Pancreas (tissue), 10 donors: ENCODE results near the gene ALPK3. TPM values are rescaled to one million over a fixed set of nuclear protein-coding genes. Genes with fewer than 3 reads are reported as not detected.

Source experiments
- ATAC-seq, 4 donors: fragments of 200-7000 bp; cut with Tn5 transposase; one replicate each; pipeline versions ENCODE4 v1.8.0 to v1.9.1; 2020; ENCODE audit warnings: mild to moderate bottlenecking in 4 of 4, moderate library complexity in 4 of 4
- DNase-seq, 6 donors: peaks; one replicate each; pipeline ENCODE4 v3.0.0-alpha.2; 2020
- FAIRE-seq: peaks from 2 replicates; lab custom pipeline; 2012; peaks lifted over from hg19 to GRCh38; lab: Jason Lieb, UNC
- H3K27ac ChIP-seq, 4 donors: fragments of 200-600 bp; sonication (generic); 1 replicate in 3 of 4; 2 replicates in 1 of 4; pipeline versions ENCODE4 v1.5.0 to v1.8.0; 2020
- H3K27me3 ChIP-seq, 4 donors: fragments of 200-600 bp; one replicate each; pipeline ENCODE4 v1.8.0; 2021
- H3K36me3 ChIP-seq, 3 donors: fragments of 200-600 bp; sonication (generic) in 1 of 3; one replicate each; pipeline versions ENCODE4 v1.5.0 to v1.8.0; 2020 to 2021
- H3K4me1 ChIP-seq, 3 donors: fragments of 200-600 bp; one replicate each; pipeline ENCODE4 v1.8.0; 2021
- H3K4me3 ChIP-seq, 4 donors: fragments of 200-600 bp; sonication (generic) in 2 of 4; one replicate each; pipeline versions ENCODE4 v1.5.0 to v1.8.0; 2020 to 2021
- H3K9me3 ChIP-seq, 4 donors: fragments of 200-600 bp; one replicate each; pipeline ENCODE4 v1.8.0; 2021
- CTCF ChIP-seq, 4 donors: fragments of 200-600 bp; sonication (generic) in 3 of 4; IDR thresholded peaks; one replicate each; pipeline versions ENCODE4 v1.5.0 to v1.8.0; 2021; ENCODE audit warnings: antibody characterized with exemption in 4 of 4
- WGBS, 2 donors: extraction: QIAGEN DNeasy Blood & Tissue Kit; methylation state at CpG; one replicate each; pipeline ENCODE4 v1.1.7; 2013; 5-methylcytosine and 5-hydroxymethylcytosine counted together
- intact Hi-C, 3 donors: fragments of 100-400 bp; cut with DNase I; formaldehyde crosslinking; loops; one replicate each; pipeline versions ENCODE4 v1.11.1 to v1.14.2; 2022
- polyA plus RNA-seq, 2 donors: library from polyadenylated mRNA; stranded (reverse); fragments of 200-250 nt; gene quantifications; one replicate each; pipeline ENCODE4 v1.2.3, GENCODE V29; 2013
- total RNA-seq, 6 donors: library from RNA; stranded (reverse); fragmentation: NEBNext Ultra II Directional in 4 of 6; extraction: Animal tissue kit (Norgen Biotek cat#: 25700) in 4 of 6; gene quantifications; one replicate each; pipeline versions ENCODE4 v1.2.1 to v1.2.4, GENCODE V29; 2021 to 2023
- donor health status: healthy with polysubstance abuse.
- donor health status: DM: no; HTN: no; CAD: no; lungs with moderate emphysema.
- donor health status: DM: no; HTN: no; CAD: no.
- donor health status: control.
- donor health status: control.
- donor health status: Bipolar disorder and iron deficiency.
- donor health status: DM: yes; HTN: yes; CAD: no.
- donor health status: DM: no; HTN: no; CAD: no.
- donor health status: DM: no; HTN: no; CAD: no.
- donor health status: DM: yes; HTN: yes; CAD: no.

ALPK3 gene
- total and polyA plus RNA-seq, 8 donors, result 3.2 to 23.7 (median 9.3) TPM

DNA sequence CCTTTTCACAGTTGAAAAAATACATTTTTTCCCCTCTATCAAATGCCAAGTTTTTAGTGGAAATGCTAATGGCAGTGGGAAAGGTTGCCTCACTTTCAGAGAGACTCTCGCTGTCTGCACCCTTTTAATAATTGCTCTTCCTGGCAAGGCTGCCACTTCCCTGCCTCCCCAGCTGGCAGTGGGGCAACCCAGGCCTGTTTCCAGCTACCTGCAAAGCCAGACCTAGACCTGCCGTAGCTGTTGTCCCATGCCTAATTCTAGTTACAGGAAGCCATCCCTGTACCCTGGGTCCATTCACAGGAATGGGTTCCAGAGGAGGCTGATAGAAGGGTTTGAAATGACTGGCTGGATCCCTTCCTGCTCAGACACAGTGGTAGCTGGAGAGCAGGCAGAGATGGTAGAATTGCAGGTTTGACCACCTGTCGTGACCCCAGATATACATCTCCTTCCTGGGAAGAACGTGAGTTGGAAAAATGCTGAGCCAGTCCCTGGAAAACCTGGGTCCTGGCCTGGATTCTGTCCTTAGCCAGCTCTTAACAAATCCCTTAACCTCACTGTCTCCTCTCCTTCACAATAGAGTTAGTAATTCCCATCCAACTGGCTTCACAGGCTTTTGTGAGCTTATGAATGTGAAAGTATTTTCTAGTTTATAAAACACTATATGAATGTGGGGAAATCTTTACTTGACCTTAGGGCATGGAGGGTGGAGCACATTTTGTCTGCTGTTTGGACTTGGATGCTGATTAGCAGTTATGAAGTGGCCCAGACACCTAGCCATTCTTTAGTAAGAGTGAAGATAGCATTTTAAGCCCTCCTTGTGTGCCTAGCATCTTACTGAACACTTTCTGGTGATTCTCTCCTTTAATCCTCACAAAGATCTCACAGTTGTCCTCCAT lies 12.9 kb upstream of the ALPK3 start:
- H3K9me3 ChIP-seq, result no peaks in the 10 kb centered on the region
- DNase-seq (no peak), FAIRE-seq (no peak), ATAC-seq (no peak)
- H3K27me3 ChIP-seq, result no peaks in the 10 kb centered on the region
- no peaks in the 10 kb centered on the region for H3K4me1 ChIP-seq
- intact Hi-C loops, result no loop called here
- no peak overlapping the region for H3K4me3 ChIP-seq
- H3K36me3 ChIP-seq, result peaks cover 4 to 32% (median 17%) of the 10 kb centered on the region in 3 donors
- H3K27ac ChIP-seq, result no peak overlapping the region
- TF ChIP-seq CTCF (IDR thresholded peaks at IDR 0.05), result no peak
- WGBS, 2 donors, result 56 to 74% methylated on average over 4 of the region's 4 CpGs

- Histone ChIP-seq H3K36me3 (peaks cover 0 to 23% (median 7%) of the 10 kb centered on the region in 3 donors), H3K27ac (no peak overlapping the region), H3K27me3 (no peaks in the 10 kb centered on the region), H3K9me3 (no peaks in the 10 kb centered on the region), H3K4me3 (no peak overlapping the region), H3K4me1 (no peaks in the 10 kb centered on the region)
- no peak for TF ChIP-seq CTCF (IDR thresholded peaks at IDR 0.05)
- FAIRE-seq (no peak), ATAC-seq (no peak), DNase-seq (no peak)
- intact Hi-C loops, result no loop called here
- 39 to 42% methylated on average over 1 of the region's 1 CpG for WGBS, 2 donors
Measured at GRCh38 chr15:84805221-84805620, 11.9 kb upstream of the ALPK3 start.

- intact Hi-C loops, result no loop called here
- no peak for FAIRE-seq
- no peak for DNase-seq
- ATAC-seq, result no peak
- TF ChIP-seq CTCF (IDR thresholded peaks at IDR 0.05), result no peak
- Histone ChIP-seq H3K9me3 (no peaks in the 10 kb centered on the region), H3K36me3 (peaks cover 0 to 5% (median 0%) of the 10 kb centered on the region in 3 donors), H3K27me3 (no peaks in the 10 kb centered on the region), H3K4me1 (no peaks in the 10 kb centered on the region), H3K27ac (no peak overlapping the region), H3K4me3 (no peak overlapping the region)
- 82 to 88% methylated on average over 3 of the region's 3 CpGs for WGBS, 2 donors
Measured at GRCh38 chr15:84807228-84807627, 9.9 kb upstream of the ALPK3 start.

GRCh38 chr15:84810073-84810840 lies 6.9 kb upstream of the ALPK3 start:
- WGBS, 2 donors, result 92% methylated on average over 7 of the region's 7 CpGs

More at GRCh38 chr15:84810073-84810840, 6.9 kb upstream of the ALPK3 start:
- Histone ChIP-seq H3K4me3 (no peak overlapping the region), H3K27me3 (no peaks in the 10 kb centered on the region), H3K36me3 (no peaks in the 10 kb centered on the region), H3K9me3 (no peaks in the 10 kb centered on the region), H3K27ac (no peak overlapping the region), H3K4me1 (no peaks in the 10 kb centered on the region)
- no peak for TF ChIP-seq CTCF (IDR thresholded peaks at IDR 0.05)
- DNase-seq (no peak), FAIRE-seq (no peak), ATAC-seq (no peak)
- intact Hi-C loops, result no loop called here
